ENCODE results near the gene LRRFIP1. TPM values are rescaled to one million over a fixed set of nuclear protein-coding genes. Genes with fewer than 3 reads are reported as not detected.
"Not testable (repeated sequence)": the region's sequence is repeated elsewhere in the genome, so short reads cannot be mapped to it uniquely, and the experiment has no call there.

The LRRFIP1 gene
- total RNA-seq, 1 experiment from 2014 or later: 35.1 TPM

DNA sequence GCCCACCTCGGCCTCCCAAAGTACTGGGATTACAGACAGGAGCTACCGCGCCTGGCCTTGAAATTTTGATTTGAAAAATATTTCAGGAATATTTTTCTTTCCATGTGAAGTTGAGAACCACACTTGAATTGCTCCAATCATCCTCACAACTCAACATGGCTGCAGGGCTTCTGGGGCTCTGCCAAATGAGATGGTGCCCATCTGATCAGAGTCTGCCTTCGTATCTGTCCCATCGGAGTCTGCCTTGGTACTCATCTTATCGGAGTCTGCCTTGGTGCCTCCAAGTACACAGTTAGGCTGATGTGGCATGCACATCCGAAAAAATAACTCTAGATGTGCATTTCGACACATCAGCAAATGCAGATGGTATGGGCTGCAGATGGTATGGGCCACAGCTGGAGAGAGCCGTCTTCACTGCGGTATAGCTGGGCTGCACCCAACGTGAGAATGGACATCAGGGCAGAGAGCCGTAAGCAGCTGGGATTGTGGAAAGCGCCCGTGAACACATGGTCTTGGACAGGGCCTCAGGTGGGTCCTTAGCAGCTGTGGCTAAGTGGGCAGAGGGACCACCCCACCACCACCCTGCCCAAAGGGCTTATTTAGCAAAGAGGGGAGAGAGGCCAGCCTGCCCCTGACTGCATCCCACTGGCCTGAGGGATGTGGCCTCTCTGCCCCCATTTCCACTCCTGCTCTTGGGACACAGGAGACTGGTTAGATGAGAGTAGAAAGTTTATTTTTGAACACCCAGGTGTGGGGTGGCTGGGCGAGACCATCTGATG lies 119.1 kb downstream of the LRRFIP1 start:
- no peak for DNase-seq (ENCODE audit: low read depth)

DNA sequence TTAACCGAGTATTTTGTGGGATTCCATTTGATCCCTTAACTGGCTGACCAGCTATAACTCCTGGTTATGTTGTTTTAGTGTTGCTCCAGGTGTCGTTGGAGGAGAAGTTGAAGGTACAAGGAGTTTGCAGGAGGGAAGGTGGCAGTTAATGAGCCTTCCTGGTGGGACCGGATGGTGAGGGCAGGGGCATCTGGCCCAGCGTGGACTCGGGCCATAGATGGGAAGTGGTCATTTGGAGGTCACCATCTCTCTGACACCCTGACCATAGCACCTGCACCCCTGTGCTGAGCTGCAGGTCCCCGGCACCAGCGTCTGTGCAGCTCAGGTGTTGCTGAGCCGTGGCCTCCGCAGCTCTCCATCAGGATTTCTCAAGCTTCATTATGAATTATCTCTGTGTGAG lies 119.8 kb downstream of the LRRFIP1 start:
- no peak for DNase-seq (ENCODE audit: low read depth)

DNA sequence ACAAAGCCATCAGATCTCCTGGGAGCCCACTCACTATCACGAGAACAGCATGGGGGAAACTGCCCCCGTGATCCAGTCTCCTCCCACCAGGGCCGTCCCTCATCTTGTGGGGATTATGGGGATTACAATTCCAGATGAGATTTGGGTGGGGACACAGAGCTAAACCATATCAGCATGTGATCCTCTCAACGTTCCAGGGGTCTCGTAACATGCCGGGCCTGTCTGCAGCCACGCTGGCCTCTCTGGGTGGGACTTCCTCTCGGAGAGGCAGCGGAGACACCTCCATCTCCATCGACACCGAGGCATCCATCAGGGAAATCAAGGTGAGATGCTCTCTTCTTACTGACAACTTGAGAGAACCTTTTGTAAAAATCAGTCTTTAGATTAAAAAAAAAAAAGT lies 121.6 kb downstream of the LRRFIP1 start:
- no peak for DNase-seq (ENCODE audit: low read depth)

DNA sequence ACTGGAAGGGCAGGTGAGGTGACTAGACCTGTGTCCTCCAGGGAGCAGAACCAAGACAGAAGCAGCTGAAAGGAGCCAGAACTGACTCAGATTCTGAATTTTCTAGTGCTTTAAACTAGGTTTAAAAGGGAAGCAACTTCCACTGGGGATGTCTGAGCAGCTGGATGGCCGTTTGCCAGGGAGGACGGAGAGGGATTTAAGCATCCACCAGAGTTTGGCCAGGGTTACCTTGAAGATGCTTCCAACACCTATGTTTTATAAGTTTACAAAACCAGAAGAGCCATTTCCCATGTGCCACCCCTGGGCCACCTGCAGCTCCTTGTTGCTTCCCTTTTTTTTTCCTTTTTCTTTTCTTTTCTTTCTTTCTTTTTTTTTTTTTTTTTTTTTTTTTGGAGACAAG lies 122.6 kb downstream of the LRRFIP1 start:
- no peak for DNase-seq (ENCODE audit: low read depth)

DNA sequence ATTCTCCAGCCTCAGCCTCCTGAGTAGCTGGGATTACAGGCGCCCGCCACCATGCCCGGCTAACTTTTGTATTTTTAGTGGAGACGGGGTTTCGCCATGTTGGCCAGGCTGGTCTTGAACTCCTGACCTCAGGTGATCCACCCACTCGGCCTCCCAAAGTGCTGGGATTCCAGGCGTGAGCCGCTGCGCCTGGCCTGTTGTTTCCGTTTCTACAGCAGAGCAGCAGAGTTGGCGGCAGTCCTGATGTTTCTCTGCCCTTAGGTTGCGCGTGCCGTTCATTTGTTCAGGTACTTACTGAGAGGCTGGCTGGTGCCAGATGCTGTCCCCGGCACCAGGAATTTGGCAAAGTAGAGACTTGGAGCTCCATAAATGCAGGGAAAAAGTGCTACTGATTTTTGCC lies 123.1 kb downstream of the LRRFIP1 start:
- not testable (repeated sequence) for DNase-seq (ENCODE audit: low read depth)

DNA sequence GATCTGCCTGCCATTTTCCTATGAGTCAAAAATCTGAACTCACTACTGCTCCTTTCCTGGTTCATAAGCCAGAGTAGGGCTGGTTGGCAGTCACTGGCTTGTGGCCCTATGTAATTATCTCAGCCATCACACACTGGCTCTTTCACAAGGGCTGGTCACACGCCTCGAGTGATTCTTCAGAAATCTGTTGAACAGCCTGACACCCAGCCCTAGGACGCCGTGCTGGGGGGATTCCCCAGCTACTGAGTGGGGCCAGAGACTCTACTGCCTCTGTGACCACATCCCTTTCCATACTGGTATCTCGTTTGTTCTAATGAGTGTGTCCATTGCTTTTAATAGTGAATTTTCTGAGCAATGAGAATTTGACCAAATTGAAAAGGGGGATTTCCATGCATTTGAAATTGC lies 125.4 kb downstream of the LRRFIP1 start:
- DNase-seq (ENCODE audit: low read depth): no peak

DNA sequence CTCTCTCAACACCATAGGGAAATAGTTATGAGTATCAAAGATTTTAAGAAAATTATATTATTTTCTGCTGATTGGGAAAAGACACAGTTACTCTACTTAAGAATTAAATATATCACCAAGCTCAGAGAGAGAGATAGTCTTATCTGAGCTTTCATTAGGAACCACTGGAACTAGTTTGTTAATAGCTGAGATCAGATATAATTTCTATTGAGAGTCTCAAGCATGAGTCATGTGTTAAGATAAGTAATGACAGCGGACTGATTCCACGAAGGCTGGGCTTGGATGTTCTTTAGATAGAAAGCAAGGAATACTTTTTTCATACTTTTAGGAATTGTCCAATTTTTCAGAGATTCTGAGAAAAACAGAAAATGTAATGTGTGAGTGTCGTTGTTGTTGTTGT lies 126.8 kb downstream of the LRRFIP1 start:
- no peak for DNase-seq (ENCODE audit: low read depth)

DNA sequence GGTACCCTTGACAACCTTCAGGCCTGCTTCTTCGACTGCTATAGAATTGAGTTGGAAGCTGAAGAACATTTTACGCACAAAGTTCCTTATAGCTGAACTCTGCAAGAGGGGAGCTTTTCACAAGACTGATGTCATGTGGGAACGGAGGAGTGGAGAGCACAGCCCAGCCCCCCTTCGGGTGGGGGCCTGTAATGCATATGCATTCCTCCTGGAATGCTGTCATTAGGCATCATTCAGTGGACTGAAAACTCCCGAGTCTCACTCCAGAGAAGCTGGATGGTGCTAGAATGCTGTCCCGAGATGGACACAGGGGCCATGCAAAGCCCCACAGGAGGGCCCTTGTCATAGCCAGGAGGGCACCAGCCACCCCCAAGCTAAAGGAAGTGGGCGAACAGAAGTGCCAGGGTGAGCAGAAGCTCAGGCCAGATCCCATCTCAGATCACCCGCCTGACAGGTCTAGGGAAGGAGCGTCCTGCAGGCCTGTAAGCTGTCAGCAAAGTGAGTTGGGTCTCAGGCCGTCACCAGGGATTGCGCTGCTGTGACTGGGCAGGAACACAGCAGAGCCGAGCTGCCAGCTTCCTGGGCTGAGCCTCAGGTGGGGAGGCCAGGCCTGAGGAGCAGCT lies 127.3 kb downstream of the LRRFIP1 start:
- DNase-seq (ENCODE audit: low read depth): no peak

DNA sequence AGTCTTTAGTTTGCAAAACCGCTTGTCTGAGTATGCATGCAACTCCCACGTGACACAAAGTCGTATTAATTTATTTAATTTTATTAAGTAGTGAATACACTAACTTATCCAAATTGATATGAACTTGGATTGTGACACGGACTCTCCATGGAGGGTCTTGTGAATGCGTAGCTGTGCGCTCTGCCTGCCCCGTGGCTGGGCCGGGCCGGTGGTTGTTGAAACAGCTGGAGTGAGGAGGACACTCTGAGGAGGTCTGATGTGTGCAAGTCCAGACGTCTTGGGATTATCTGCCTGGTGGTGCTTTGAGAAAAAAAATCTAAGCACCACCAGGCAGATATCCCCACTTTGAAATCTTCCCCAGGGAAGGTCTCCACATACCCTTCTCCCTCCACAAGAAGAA lies 130.2 kb downstream of the LRRFIP1 start:
- no peak for DNase-seq (ENCODE audit: low read depth)

DNA sequence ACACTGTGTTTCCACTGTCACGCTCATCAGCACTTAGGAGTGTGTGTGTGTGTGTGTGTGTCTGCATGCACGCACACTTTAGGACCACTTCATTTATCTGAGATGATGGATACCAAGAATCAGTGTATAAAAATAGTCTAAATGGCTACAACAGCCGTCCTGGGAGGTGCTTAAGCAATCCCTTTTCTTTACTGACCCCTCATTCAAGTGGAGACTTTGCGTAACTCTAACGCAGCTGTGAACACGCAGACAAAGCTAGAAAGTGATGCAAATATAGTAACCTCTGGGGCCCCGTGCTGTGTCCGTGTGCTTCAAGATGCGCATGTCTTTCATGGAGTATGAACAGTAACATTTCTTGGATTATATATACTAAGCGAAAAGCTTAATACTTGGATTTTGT lies 130.8 kb downstream of the LRRFIP1 start:
- DNase-seq (ENCODE audit: low read depth): no peak

DNA sequence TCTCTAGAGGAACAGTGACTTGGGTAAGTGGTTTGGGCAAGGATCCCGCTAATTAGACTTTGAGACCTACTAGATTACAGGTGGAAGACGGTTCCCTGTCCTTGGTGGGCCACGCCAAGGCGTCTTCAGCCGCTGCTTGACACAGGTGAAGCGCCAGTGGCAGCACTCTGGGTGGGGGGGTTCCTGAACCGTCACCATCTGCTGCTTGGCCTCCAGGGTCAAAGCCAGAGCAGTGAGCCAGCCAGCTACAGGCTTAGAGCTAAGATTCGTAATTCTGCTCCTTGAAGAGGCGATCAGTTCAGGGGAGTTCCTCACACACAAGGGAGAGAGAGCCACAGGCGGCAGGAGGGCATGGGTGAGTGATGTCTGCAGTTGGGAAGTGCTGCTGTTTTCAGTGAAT lies 131.8 kb downstream of the LRRFIP1 start:
- DNase-seq (ENCODE audit: low read depth): no peak

DNA sequence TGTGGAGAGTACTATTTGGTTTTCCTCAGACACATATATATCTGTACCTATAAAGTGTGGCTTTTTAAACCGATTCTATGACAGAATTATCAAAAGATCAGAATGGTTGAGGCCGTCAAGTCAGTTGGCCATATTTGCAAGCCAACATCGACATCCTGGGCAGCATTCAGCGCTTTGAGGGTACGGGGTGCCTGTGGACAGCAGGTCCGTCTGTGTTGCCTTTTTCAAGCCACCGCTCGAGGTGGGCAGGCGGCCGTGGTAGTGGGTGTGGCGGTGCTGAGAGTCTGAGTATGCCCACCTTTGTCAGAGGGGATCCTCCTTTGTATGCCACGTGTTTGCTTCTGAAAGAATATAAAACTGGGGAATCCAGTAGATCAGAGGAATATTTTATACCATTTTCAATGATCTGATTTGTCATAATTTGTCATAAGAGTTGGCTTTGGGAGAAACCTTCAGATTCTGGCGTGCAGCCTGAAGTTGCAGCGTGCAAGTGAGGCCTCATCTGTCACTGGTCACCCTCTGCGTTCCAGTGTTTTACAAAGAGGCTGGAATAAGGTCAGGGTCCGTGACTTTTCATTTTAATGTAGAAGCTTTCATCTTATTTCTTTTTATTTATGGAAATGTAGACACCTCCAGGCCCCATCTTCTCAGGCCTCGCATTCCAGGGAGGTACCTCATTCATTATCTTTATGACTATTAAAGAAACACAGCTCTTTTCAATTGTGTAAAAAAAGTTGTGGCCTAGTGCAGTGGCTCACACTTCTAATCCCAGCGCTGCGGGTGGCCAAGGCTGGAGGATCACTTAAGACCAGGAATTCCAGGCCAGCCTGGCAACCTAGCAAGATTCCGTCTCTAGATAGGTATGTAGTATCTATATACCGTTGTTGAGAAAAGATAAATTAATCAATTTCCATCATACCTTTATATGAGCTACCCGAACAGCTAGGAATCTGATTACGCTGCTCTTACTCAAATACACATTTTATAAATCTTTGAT lies 133.4 kb downstream of the LRRFIP1 start:
- DNase-seq (ENCODE audit: low read depth): no peak

DNA sequence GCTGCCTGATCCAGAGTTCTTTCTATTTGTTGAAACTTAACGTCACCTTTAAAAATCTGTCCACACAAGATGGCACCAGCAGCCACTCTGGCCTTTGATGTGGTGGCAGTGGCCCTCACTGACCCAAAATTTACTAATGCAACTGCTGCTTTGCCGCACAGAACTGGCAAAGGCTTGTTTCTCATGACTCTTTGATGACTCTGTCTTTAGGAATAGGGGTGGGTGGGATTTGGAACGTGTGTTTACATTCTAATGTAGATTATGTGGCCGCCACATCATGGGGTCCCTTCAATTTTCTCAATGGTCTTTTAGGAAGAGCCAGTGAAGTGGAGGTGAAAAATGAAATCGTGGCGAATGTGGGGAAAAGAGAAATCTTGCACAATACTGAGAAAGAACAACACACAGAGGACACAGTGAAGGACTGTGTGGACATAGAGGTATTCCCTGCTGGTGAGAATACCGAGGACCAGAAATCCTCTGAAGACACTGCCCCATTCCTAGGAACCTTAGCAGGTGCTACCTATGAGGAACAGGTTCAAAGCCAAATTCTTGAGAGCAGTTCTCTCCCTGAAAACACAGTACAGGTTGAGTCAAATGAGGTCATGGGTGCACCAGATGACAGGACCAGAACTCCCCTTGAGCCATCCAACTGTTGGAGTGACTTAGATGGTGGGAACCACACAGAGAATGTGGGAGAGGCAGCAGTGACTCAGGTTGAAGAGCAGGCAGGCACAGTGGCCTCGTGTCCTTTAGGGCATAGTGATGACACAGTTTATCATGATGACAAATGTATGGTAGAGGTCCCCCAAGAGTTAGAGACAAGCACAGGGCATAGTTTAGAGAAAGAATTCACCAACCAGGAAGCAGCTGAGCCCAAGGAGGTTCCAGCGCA lies 135.2 kb downstream of the LRRFIP1 start:
- not testable (repeated sequence) for DNase-seq (ENCODE audit: low read depth)

DNA sequence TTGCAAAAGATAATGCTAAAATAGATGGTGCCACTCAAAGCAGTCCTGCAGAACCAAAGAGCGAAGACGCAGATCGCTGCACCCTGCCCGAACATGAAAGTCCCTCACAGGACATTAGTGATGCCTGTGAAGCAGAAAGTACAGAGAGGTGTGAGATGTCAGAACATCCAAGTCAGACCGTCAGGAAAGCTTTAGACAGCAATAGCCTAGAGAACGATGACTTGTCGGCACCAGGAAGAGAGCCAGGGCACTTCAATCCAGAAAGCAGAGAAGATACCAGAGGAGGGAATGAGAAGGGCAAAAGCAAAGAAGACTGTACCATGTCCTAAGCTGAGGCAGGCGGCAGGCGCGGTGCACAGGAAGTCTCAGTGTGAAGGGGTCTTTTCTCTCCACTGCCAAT lies 136.4 kb downstream of the LRRFIP1 start:
- DNase-seq (ENCODE audit: low read depth): no peak

DNA sequence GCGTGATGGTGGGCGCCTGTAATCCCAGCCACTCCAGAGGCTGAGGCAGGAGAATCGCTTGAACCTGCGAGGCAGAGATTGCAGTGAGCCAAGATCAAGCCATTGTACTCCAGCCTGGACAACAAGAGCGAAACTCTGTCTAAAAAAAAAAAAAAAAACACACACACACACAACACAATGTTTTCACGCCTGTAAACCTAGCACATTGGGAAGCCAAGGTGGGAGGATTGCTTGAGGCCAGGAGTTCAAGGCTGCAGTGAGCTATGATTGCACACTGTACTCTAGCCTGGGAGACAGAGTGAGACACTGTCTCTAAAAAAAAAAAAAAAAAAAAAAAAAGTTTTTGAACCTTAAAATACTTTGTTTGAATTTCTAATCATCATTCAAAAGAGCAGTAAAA lies 137.7 kb downstream of the LRRFIP1 start:
- not testable (repeated sequence) for DNase-seq (ENCODE audit: low read depth)

DNA sequence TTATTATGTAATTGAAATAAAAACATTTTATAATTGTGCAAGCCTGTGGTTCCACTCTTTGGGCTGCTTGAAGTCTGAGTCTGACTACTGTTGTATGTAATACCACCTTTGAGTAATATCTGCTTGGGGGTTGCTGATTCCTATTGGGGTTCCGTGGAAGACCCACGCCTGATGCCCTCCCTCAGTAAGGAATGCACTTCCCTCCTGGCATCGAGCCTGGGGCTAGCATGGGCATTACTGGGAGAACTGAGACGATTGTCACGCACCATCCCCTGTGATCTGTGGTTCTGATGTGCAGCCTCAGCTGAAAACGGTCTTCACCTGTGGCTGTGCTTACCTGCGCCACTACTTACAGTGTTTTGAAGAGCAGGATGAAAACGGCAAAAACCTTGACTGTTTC lies 138.5 kb downstream of the LRRFIP1 start:
- no peak for DNase-seq (ENCODE audit: low read depth)

DNA sequence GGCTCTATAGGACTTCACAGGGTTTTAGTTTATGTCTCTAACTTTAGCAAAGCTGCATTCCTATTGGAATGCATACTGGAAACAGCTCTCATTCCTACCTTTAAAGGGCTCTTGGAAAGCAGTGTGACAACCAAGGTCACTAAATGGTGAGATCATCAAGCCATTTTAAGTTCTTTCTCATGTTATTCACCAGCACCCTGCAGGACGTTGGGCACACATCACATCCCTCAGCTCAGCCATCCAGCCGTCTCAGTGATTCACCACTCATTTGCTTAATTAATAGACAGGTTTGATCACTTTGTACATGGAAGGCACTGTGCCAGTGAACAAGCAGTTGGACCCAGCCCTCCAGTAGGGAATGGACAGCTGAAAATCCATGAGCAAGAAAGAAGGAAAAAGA lies 139.0 kb downstream of the LRRFIP1 start:
- no peak for DNase-seq (ENCODE audit: low read depth)

DNA sequence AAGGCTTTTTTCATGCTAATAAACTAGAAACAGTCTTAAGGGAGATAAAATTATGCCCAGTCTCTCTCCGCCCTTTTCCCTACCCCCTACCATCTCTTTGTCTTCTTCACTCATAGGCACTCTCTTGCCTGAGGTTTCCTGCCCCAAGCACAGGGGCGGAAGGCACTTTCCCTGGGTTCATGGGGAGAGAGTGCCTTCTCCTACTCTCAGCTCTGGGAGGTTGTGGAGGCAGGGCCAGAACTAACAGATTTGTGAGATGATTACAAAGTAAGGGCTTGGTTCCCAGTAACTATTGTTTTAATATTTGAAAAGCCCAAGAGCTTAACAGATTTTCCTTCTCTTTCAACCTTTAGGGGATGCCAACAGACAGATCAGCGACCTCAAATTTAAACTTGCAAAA lies 145.1 kb downstream of the LRRFIP1 start:
- DNase-seq (ENCODE audit: low read depth): no peak

DNA sequence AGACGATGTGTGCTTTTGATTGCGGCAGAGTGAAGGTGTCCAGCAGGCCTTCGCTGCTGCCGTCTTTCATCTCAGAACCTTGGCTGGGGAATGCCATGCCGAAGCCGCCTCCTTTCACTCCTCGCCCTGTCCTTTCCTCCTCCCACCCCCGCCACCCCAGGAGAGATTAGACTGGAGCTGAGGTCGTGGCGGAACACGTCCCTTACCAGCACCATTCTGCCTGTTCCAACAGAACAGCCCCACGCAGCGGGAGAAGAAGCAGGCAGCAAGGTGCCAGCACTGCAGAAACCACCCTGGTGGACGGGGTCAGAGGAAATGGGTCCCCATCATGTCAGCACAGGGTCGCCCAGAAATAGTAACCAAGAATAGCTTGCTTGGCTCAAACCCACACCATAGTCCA lies 146.4 kb downstream of the LRRFIP1 start:
- no peak for DNase-seq (ENCODE audit: low read depth)

DNA sequence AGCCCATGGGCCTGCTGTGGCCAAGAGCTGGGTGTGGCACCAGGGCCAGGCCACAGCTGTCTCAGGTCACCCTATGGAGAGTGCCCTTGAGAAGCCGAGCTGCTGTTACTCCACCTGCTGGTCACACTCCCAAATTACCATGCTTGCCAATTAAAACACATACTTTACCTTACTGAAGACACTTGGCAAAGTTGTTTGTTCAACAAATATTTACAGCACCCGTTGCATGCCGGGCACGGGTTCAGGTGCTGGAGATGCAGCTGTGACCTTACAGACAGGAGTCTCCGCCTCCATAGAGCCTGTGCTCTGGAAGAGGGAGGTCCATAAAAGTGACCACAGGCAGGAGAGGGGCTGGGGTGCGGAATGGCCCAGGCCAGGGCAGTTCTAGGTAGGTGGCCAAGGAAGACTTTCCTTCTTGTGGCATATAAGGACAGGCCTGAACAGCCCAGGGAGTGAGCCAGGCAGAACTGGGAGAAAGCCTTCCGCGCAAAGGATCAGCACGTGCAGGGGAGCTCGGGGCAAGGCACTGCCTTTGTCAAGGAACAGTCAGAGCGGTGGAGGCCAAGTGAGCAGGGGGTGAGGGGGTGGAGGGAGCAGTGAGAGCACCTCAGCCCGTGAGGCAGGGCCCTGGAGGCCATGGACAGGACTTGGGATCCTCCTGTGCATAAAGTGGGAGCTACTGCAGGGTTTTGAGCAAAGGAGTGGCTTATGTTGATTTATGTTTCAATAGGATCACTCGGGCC lies 147.6 kb downstream of the LRRFIP1 start:
- DNase-seq (ENCODE audit: low read depth): peak; percentile 36

DNA sequence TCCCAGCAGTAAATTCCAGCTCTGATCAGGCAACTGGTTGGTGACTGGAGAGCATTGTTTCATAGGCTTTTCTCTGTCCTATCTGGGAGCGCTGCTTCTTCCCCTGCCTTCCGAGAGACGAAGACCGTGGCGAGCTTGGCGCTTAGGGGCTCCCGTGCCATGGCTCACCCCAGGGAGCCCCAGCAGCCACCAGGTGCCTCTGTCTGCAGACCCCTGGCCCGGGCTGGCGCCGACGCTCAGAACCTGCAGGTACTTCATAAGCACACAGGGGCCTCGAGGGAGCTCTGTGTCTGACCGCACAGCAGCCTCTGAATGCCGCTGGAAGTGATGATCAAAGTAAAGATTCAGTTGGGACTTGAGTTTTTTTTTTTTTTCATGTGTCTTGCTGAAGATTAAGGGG lies 152.1 kb downstream of the LRRFIP1 start:
- DNase-seq (ENCODE audit: low read depth): no peak
